ENCODE measurements around the gene ESRRG. TPM values are rescaled to one million over a fixed set of nuclear protein-coding genes. Genes with fewer than 3 reads are reported as not detected.

The ESRRG gene
- total RNA-seq, 4 donors from 2014 or later = 0.13 to 0.76 (median 0.24) TPM

GRCh38 chr1:216665406-216665805 lies 57.8 kb downstream of the ESRRG start:
- TF ChIP-seq POLR2A (IDR thresholded peaks at IDR 0.05) = no peak
- TF ChIP-seq CTCF (IDR thresholded peaks at IDR 0.05) = no peak
- WGBS, 2 donors = 37 to 50% methylated on average over 1 of the region's 1 CpG
- H3K9me3 ChIP-seq = no peaks in the 10 kb centered on the region
- no peaks in the 10 kb centered on the region for H3K4me1 ChIP-seq
- no peaks in the 10 kb centered on the region for H3K27me3 ChIP-seq
- DNase-seq = no peak
- intact Hi-C loops (cut with DNase I) = no loop called here
- no peaks in the 10 kb centered on the region for H3K36me3 ChIP-seq
- H3K27ac ChIP-seq = no peak overlapping the region
- H3K4me3 ChIP-seq = no peak overlapping the region

DNA sequence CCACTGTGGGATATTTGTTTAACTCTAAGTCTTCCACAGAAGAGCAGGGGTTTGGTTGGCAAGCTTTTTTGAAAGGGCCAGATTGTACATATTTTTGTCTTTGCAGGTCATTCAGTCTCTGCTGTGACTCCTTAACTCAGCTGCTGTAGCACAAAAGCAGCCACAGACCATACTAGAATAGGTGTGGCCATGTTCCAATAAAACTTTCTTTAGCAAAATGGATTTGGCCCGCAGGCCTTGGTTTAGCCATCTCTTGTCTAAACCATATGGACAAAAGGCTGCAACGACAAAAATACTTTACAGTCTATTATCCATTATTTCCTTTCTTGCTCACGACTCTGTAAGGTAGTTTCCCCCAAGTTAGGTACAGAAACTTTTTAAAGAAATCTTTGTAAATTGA lies 60.5 kb downstream of the ESRRG start:
- intact Hi-C loops (cut with DNase I) = no loop called here
- Histone ChIP-seq H3K36me3 (no peaks in the 10 kb centered on the region), H3K4me1 (no peaks in the 10 kb centered on the region), H3K27me3 (no peaks in the 10 kb centered on the region), H3K9me3 (no peaks in the 10 kb centered on the region), H3K27ac (no peak overlapping the region), H3K4me3 (no peak overlapping the region)
- WGBS, 2 donors = 47% methylated on average over 3 of the region's 3 CpGs
- no peak for DNase-seq
- TF ChIP-seq CTCF (IDR thresholded peaks at IDR 0.05) (no peak), POLR2A (IDR thresholded peaks at IDR 0.05) (no peak)

DNA sequence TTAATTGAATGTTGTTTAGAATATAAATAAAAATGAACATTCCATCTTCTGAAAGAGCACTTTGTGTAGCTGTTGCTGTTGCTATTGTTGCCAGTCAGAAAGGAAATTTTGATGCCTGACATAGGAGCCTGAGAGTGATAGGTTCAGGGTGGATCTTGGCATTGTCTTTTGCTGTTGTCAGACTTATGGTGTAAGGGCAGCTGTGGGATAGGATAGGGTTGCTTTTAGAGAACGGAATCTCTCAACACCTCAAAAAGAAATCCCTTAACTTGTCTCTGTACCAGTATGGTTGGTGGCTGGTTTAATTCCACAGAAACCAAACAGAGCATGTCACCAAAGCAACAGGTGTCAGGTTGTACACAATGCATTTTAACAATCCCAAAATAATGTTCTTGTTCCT lies 62.7 kb downstream of the ESRRG start:
- intact Hi-C loops (cut with DNase I) = no loop called here
- WGBS, 2 donors = 71 to 90% methylated on average over 1 of the region's 1 CpG
- TF ChIP-seq POLR2A (IDR thresholded peaks at IDR 0.05) (no peak), CTCF (IDR thresholded peaks at IDR 0.05) (no peak)
- no peaks in the 10 kb centered on the region for H3K27me3 ChIP-seq
- H3K27ac ChIP-seq = no peak overlapping the region
- no peaks in the 10 kb centered on the region for H3K4me1 ChIP-seq
- no peaks in the 10 kb centered on the region for H3K36me3 ChIP-seq
- H3K4me3 ChIP-seq = no peak overlapping the region
- DNase-seq = no peak
- no peaks in the 10 kb centered on the region for H3K9me3 ChIP-seq

DNA sequence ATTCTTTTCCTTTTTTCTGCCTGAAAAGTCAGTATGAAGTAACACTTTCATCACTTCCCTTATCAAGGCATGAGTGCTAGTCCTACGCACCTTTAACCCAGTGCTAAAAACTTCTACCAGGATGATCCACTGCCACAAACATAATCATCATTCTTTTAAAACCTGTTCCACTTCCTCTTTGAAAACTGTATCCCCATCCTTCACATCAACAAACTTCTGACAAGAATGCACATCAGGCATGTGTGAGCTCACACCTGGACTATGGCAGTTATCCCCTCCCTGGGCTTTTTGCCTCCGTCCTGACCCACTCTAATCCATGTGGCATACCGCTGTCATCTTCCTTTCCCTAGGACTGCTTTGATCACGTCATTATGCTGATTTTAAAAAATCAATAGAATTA lies 70.2 kb downstream of the ESRRG start:
- H3K4me1 ChIP-seq = no peaks in the 10 kb centered on the region
- H3K9me3 ChIP-seq = no peaks in the 10 kb centered on the region
- intact Hi-C loops (cut with DNase I) = no loop called here
- TF ChIP-seq CTCF (IDR thresholded peaks at IDR 0.05) (no peak), POLR2A (IDR thresholded peaks at IDR 0.05) (no peak)
- 64 to 65% methylated on average over 4 of the region's 4 CpGs for WGBS, 2 donors
- no peaks in the 10 kb centered on the region for H3K36me3 ChIP-seq
- H3K27ac ChIP-seq = no peak overlapping the region
- no peaks in the 10 kb centered on the region for H3K27me3 ChIP-seq
- H3K4me3 ChIP-seq = no peak overlapping the region
- no peak for DNase-seq

GRCh38 chr1:216651826-216652418 lies 71.3 kb downstream of the ESRRG start:
- DNase-seq = no peak
- no peak overlapping the region for H3K4me3 ChIP-seq
- H3K4me1 ChIP-seq = no peaks in the 10 kb centered on the region
- H3K27ac ChIP-seq = no peak overlapping the region
- H3K27me3 ChIP-seq = no peaks in the 10 kb centered on the region
- TF ChIP-seq POLR2A (IDR thresholded peaks at IDR 0.05) (no peak), CTCF (IDR thresholded peaks at IDR 0.05) (no peak)
- intact Hi-C loops (cut with DNase I) = no loop called here
- H3K9me3 ChIP-seq = no peaks in the 10 kb centered on the region
- no peaks in the 10 kb centered on the region for H3K36me3 ChIP-seq
- 86 to 91% methylated on average over 6 of the region's 6 CpGs for WGBS, 2 donors

Measured in esophagus squamous epithelium (tissue), 5 donors.